ENCODE measurements around the gene EMX1. TPM values are rescaled to one million over a fixed set of nuclear protein-coding genes. Genes with fewer than 3 reads are reported as not detected.

EMX1 gene
- polyA plus RNA-seq, 4 donors, result 0.13 to 4.9 (median 1.0) TPM

- WGBS, 3 donors, result 8 to 39% (median 13%) methylated on average over 1 of the region's 1 CpG
- FAIRE-seq (no peak), DNase-seq (no peak)
- Histone ChIP-seq H3K27ac (ENCODE audit: low read depth in 1 of 3, low read length in 2 of 3) (no peak overlapping the region), H3K4me1 (ENCODE audit: control insufficient read depth in 3 of 3, insufficient read depth in 2 of 3, low read depth in 1 of 3, low read length in 2 of 3) (peaks cover 0 to 6% (median 0%) of the 10 kb centered on the region in 3 donors), H3K9me3 (ENCODE audit: control insufficient read depth in 2 of 2, insufficient read depth in 1 of 2, low read depth in 1 of 2, low read length in 1 of 2) (no peaks in the 10 kb centered on the region), H3K36me3 (ENCODE audit: control insufficient read depth in 3 of 3, insufficient read depth in 2 of 3, low read depth in 1 of 3, low read length in 3 of 3) (no peaks in the 10 kb centered on the region), H3K4me3 (ENCODE audit: low read depth in 1 of 3, low read length in 3 of 3) (no peak overlapping the region), H3K27me3 (ENCODE audit: control insufficient read depth in 3 of 3, insufficient read depth in 3 of 3, low read length in 3 of 3) (peaks cover 0 to 76% (median 34%) of the 10 kb centered on the region in 3 donors)
These were observed 6.1 kb upstream of the EMX1 start for GRCh38 chr2:72911256-72911655.

- FAIRE-seq (no peak), DNase-seq (no peak)
- Histone ChIP-seq H3K27ac (ENCODE audit: low read depth in 1 of 3, low read length in 2 of 3) (no peak overlapping the region), H3K36me3 (ENCODE audit: control insufficient read depth in 3 of 3, insufficient read depth in 2 of 3, low read depth in 1 of 3, low read length in 3 of 3) (no peaks in the 10 kb centered on the region), H3K4me3 (ENCODE audit: low read depth in 1 of 3, low read length in 3 of 3) (no peak overlapping the region), H3K27me3 (ENCODE audit: control insufficient read depth in 3 of 3, insufficient read depth in 3 of 3, low read length in 3 of 3) (peaks cover 0 to 78% (median 43%) of the 10 kb centered on the region in 3 donors), H3K4me1 (ENCODE audit: control insufficient read depth in 3 of 3, insufficient read depth in 2 of 3, low read depth in 1 of 3, low read length in 2 of 3) (peaks cover 0 to 19% (median 5%) of the 10 kb centered on the region in 3 donors), H3K9me3 (ENCODE audit: control insufficient read depth in 2 of 2, insufficient read depth in 1 of 2, low read depth in 1 of 2, low read length in 1 of 2) (peaks cover 0 to 3% of the 10 kb centered on the region in 2 donors)
- 13 to 19% (median 15%) methylated on average over 7 of the region's 7 CpGs for WGBS, 3 donors
These were observed 3.7 kb upstream of the EMX1 start for GRCh38 chr2:72913486-72914205.

- DNase-seq (no peak), FAIRE-seq (no peak)
- Histone ChIP-seq H3K9me3 (ENCODE audit: control insufficient read depth in 2 of 2, insufficient read depth in 1 of 2, low read depth in 1 of 2, low read length in 1 of 2) (peaks cover 0 to 4% of the 10 kb centered on the region in 2 donors), H3K36me3 (ENCODE audit: control insufficient read depth in 3 of 3, insufficient read depth in 2 of 3, low read depth in 1 of 3, low read length in 3 of 3) (no peaks in the 10 kb centered on the region), H3K27ac (ENCODE audit: low read depth in 1 of 3, low read length in 2 of 3) (no peak overlapping the region), H3K4me3 (ENCODE audit: low read depth in 1 of 3, low read length in 3 of 3) (no peak overlapping the region), H3K27me3 (ENCODE audit: control insufficient read depth in 3 of 3, insufficient read depth in 3 of 3, low read length in 3 of 3) (peaks cover 0 to 81% (median 46%) of the 10 kb centered on the region in 3 donors), H3K4me1 (ENCODE audit: control insufficient read depth in 3 of 3, insufficient read depth in 2 of 3, low read depth in 1 of 3, low read length in 2 of 3) (peaks cover 0 to 22% (median 5%) of the 10 kb centered on the region in 3 donors)
- WGBS, 3 donors, result 6 to 10% (median 8%) methylated on average over 7 of the region's 7 CpGs
These were observed 3.1 kb upstream of the EMX1 start for GRCh38 chr2:72914206-72914559.

GRCh38 chr2:72914589-72915319, 2.6 kb upstream of the EMX1 start:
- H3K27ac ChIP-seq (ENCODE audit: low read depth in 1 of 3, low read length in 2 of 3), result no peak overlapping the region
- FAIRE-seq (no peak), DNase-seq (no peak)
- no peaks in the 10 kb centered on the region for H3K36me3 ChIP-seq (ENCODE audit: control insufficient read depth in 3 of 3, insufficient read depth in 2 of 3, low read depth in 1 of 3, low read length in 3 of 3)
- WGBS, 3 donors, result 4 to 6% (median 5%) methylated on average over 13 to 17 of the region's 17 CpGs
- H3K27me3 ChIP-seq (ENCODE audit: control insufficient read depth in 3 of 3, insufficient read depth in 3 of 3, low read length in 3 of 3), result peaks cover under 1 to 81% (median 46%) of the 10 kb centered on the region in 3 donors
- peaks cover 0 to 4% of the 10 kb centered on the region in 2 donors for H3K9me3 ChIP-seq (ENCODE audit: control insufficient read depth in 2 of 2, insufficient read depth in 1 of 2, low read depth in 1 of 2, low read length in 1 of 2)
- H3K4me3 ChIP-seq (ENCODE audit: low read depth in 1 of 3, low read length in 3 of 3), result no peak overlapping the region
- H3K4me1 ChIP-seq (ENCODE audit: control insufficient read depth in 3 of 3, insufficient read depth in 2 of 3, low read depth in 1 of 3, low read length in 2 of 3), result peaks cover 0 to 22% (median 5%) of the 10 kb centered on the region in 3 donors

- Histone ChIP-seq H3K27ac (ENCODE audit: low read depth in 1 of 3, low read length in 2 of 3) (no peak overlapping the region), H3K4me1 (ENCODE audit: control insufficient read depth in 3 of 3, insufficient read depth in 2 of 3, low read depth in 1 of 3, low read length in 2 of 3) (peaks cover under 1 to 28% (median 5%) of the 10 kb centered on the region in 3 donors), H3K36me3 (ENCODE audit: control insufficient read depth in 3 of 3, insufficient read depth in 2 of 3, low read depth in 1 of 3, low read length in 3 of 3) (no peaks in the 10 kb centered on the region), H3K27me3 (ENCODE audit: control insufficient read depth in 3 of 3, insufficient read depth in 3 of 3, low read length in 3 of 3) (peaks cover 6 to 83% (median 53%) of the 10 kb centered on the region in 3 donors), H3K9me3 (ENCODE audit: control insufficient read depth in 2 of 2, insufficient read depth in 1 of 2, low read depth in 1 of 2, low read length in 1 of 2) (peaks cover 0 to 4% of the 10 kb centered on the region in 2 donors), H3K4me3 (ENCODE audit: low read depth in 1 of 3, low read length in 3 of 3) (peak overlapping the region in 1 of 3 donors; percentile 63)
- no peak for FAIRE-seq
- 1 to 5% (median 4%) methylated on average over 26 of the region's 26 CpGs for WGBS, 3 donors
- no peak for DNase-seq
These were observed 1.9 kb upstream of the EMX1 start for GRCh38 chr2:72915320-72915906.

GRCh38 chr2:72915907-72916742, 1.2 kb upstream of the EMX1 start:
- 1 to 2% (median 1%) methylated on average over 62 to 86 of the region's 86 CpGs for WGBS, 3 donors
- peaks cover 0 to 4% of the 10 kb centered on the region in 2 donors for H3K9me3 ChIP-seq (ENCODE audit: control insufficient read depth in 2 of 2, insufficient read depth in 1 of 2, low read depth in 1 of 2, low read length in 1 of 2)
- H3K27ac ChIP-seq (ENCODE audit: low read depth in 1 of 3, low read length in 2 of 3), result no peak overlapping the region
- no peaks in the 10 kb centered on the region for H3K36me3 ChIP-seq (ENCODE audit: control insufficient read depth in 3 of 3, insufficient read depth in 2 of 3, low read depth in 1 of 3, low read length in 3 of 3)
- peak overlapping the region in 2 of 3 donors; percentile 38 to 63 for H3K4me3 ChIP-seq (ENCODE audit: low read depth in 1 of 3, low read length in 3 of 3)
- FAIRE-seq (no peak), DNase-seq (peak; percentile 83 to 90)
- peaks cover 7 to 85% (median 58%) of the 10 kb centered on the region in 3 donors for H3K27me3 ChIP-seq (ENCODE audit: control insufficient read depth in 3 of 3, insufficient read depth in 3 of 3, low read length in 3 of 3)
- H3K4me1 ChIP-seq (ENCODE audit: control insufficient read depth in 3 of 3, insufficient read depth in 2 of 3, low read depth in 1 of 3, low read length in 2 of 3), result peaks cover 3 to 32% (median 5%) of the 10 kb centered on the region in 3 donors

GRCh38 chr2:72916743-72917137, 579 bp upstream of the EMX1 start:
- peak overlapping the region in 1 of 3 donors; percentile 46 for H3K27ac ChIP-seq (ENCODE audit: low read depth in 1 of 3, low read length in 2 of 3)
- DNase-seq, result no peak

More at GRCh38 chr2:72916743-72917137, 579 bp upstream of the EMX1 start:
- WGBS, 3 donors, result 2 to 5% (median 2%) methylated on average over 22 to 29 of the region's 29 CpGs
- Histone ChIP-seq H3K4me1 (ENCODE audit: control insufficient read depth in 3 of 3, insufficient read depth in 2 of 3, low read depth in 1 of 3, low read length in 2 of 3) (peaks cover 3 to 32% (median 5%) of the 10 kb centered on the region in 3 donors), H3K9me3 (ENCODE audit: control insufficient read depth in 2 of 2, insufficient read depth in 1 of 2, low read depth in 1 of 2, low read length in 1 of 2) (peaks cover 0 to 4% of the 10 kb centered on the region in 2 donors), H3K4me3 (ENCODE audit: low read depth in 1 of 3, low read length in 3 of 3) (peak overlapping the region in 2 of 3 donors; percentile 38 to 63), H3K36me3 (ENCODE audit: control insufficient read depth in 3 of 3, insufficient read depth in 2 of 3, low read depth in 1 of 3, low read length in 3 of 3) (no peaks in the 10 kb centered on the region), H3K27me3 (ENCODE audit: control insufficient read depth in 3 of 3, insufficient read depth in 3 of 3, low read length in 3 of 3) (peaks cover 7 to 87% (median 64%) of the 10 kb centered on the region in 3 donors)
- FAIRE-seq, result no peak
